GM12892 (cell line): ENCODE results near the gene GDF9.

Source experiments
- DNase-seq: peaks from one replicate; pipeline ENCODE4 v3.0.0; 2011; ENCODE audit not compliant: insufficient read length
- FAIRE-seq: peaks from 2 replicates; lab custom pipeline; 2011; peaks lifted over from hg19 to GRCh38; lab: Jason Lieb, UNC
- POLR2A ChIP-seq: IDR thresholded peaks from 2 replicates; pipeline ENCODE4 v1.6.1; 2011; ENCODE audit warnings: low read depth, low read length, control low read depth
- POLR2AphosphoS5 ChIP-seq: IDR thresholded peaks from 2 replicates; pipeline ENCODE4 v1.6.1; 2011; ENCODE audit warnings: low read depth, low read length, control low read depth
- TAF1 ChIP-seq: IDR thresholded peaks from 2 replicates; pipeline ENCODE4 v1.6.1; 2011; ENCODE audit warnings: low read depth, mild to moderate bottlenecking, control low read depth, low read length, borderline replicate concordance

The GDF9 gene

GRCh38 chr5:132841305-132841704 lies 25.0 kb downstream of the GDF9 start:
- no peak for FAIRE-seq
- TF ChIP-seq POLR2A (no peak), POLR2AphosphoS5 (no peak), TAF1 (no peak)
- DNase-seq = no peak

GRCh38 chr5:132840896-132841295 lies 25.4 kb downstream of the GDF9 start:
- FAIRE-seq (no peak), DNase-seq (no peak)
- TF ChIP-seq POLR2AphosphoS5 = no peak
- TF ChIP-seq TAF1 = no peak
- no peak for TF ChIP-seq POLR2A

- TF ChIP-seq POLR2A (no peak), TAF1 (no peak)
- no peak for DNase-seq
- no peak for FAIRE-seq
Observed at GRCh38 chr5:132840313-132840712, 26.0 kb downstream of the GDF9 start.

- TF ChIP-seq POLR2AphosphoS5 = no peak
- no peak for TF ChIP-seq TAF1
- no peak for TF ChIP-seq POLR2A
- FAIRE-seq (no peak), DNase-seq (no peak)
Observed at GRCh38 chr5:132839426-132840301, 26.6 kb downstream of the GDF9 start.

- no peak for DNase-seq
- no peak for TF ChIP-seq POLR2A
- no peak for TF ChIP-seq TAF1
- no peak for TF ChIP-seq POLR2AphosphoS5
- no peak for FAIRE-seq
Observed at GRCh38 chr5:132838516-132839282, 27.6 kb downstream of the GDF9 start.

- DNase-seq (no peak), FAIRE-seq (no peak)
- TF ChIP-seq POLR2AphosphoS5 = no peak
Observed at GRCh38 chr5:132837868-132838267, 28.4 kb downstream of the GDF9 start.

GRCh38 chr5:132836852-132837251 lies 29.4 kb downstream of the GDF9 start:
- no peak for FAIRE-seq
- TF ChIP-seq TAF1 = no peak
- no peak for TF ChIP-seq POLR2A
- TF ChIP-seq POLR2AphosphoS5 = no peak
- DNase-seq = no peak

- TF ChIP-seq POLR2AphosphoS5 = no peak
- no peak for TF ChIP-seq POLR2A
- no peak for TF ChIP-seq TAF1
- DNase-seq = no peak
- no peak for FAIRE-seq
Observed at GRCh38 chr5:132834057-132834456, 32.2 kb downstream of the GDF9 start.

- no peak for DNase-seq
- TF ChIP-seq POLR2AphosphoS5 = no peak
- TF ChIP-seq POLR2A = no peak
- TF ChIP-seq TAF1 = no peak
- FAIRE-seq = no peak
Observed at GRCh38 chr5:132832612-132833011, 33.7 kb downstream of the GDF9 start.

GRCh38 chr5:132831095-132831860 lies 35.0 kb downstream of the GDF9 start:
- FAIRE-seq (no peak), DNase-seq (no peak)
- TF ChIP-seq POLR2AphosphoS5 (no peak), POLR2A (no peak), TAF1 (no peak)

GRCh38 chr5:132830436-132831094 lies 35.7 kb downstream of the GDF9 start, which contains the start of gene SHROOM1:
TSS of gene SHROOM1 (minus strand) at chr5:132830647. CDS start at chr5:132826140, 4,507 bp downstream.
- FAIRE-seq = peak; percentile 80
- no peak for TF ChIP-seq POLR2AphosphoS5
- TF ChIP-seq POLR2A = peak; percentile 55; the same call in 1 of the 2 replicates
- no peak for TF ChIP-seq TAF1
- DNase-seq = peak; percentile 76
